Activated T-helper 9 cell treated with anti-CD3 and anti-CD28 coated beads, Interleukin-2, amount 50 U/mL, for 16 hours (primary cell): ENCODE measurements around the gene ATP11B.
"Not testable (repeated sequence)": the region's sequence is repeated elsewhere in the genome, so short reads cannot be mapped to it uniquely, and the experiment has no call there.

Experiments
- DNase-seq: peaks from one replicate; pipeline ENCODE4 v3.0.0-alpha.2; 2020; ENCODE audit warnings: low read depth

Gene ATP11B

GRCh38 chr3:182837855-182838454 is 44.7 kb downstream of the ATP11B start:
- DNase-seq = no peak

GRCh38 chr3:182843478-182843877 is 50.2 kb downstream of the ATP11B start:
- DNase-seq = no peak

GRCh38 chr3:182848906-182849305 is 55.6 kb downstream of the ATP11B start:
- DNase-seq = no peak

- no peak for DNase-seq
Observed at GRCh38 chr3:182855076-182855475, 61.8 kb downstream of the ATP11B start.

GRCh38 chr3:182861348-182861747 is 68.0 kb downstream of the ATP11B start:
- no peak for DNase-seq

GRCh38 chr3:182862159-182862860 is 69.0 kb downstream of the ATP11B start:
- DNase-seq = no peak

GRCh38 chr3:182869059-182869458 is 75.8 kb downstream of the ATP11B start:
- no peak for DNase-seq

GRCh38 chr3:182870917-182871316 is 77.6 kb downstream of the ATP11B start:
- DNase-seq = not testable (repeated sequence)

- DNase-seq = no peak
Observed at GRCh38 chr3:182879031-182879611, 85.8 kb downstream of the ATP11B start.

GRCh38 chr3:182886497-182886896 is 93.2 kb downstream of the ATP11B start:
- no peak for DNase-seq

- DNase-seq = no peak
Observed at GRCh38 chr3:182889948-182890629, 96.8 kb downstream of the ATP11B start.

GRCh38 chr3:182891364-182891763 is 98.1 kb downstream of the ATP11B start:
- DNase-seq = no peak

- no peak for DNase-seq
Observed at GRCh38 chr3:182892226-182892625, 98.9 kb downstream of the ATP11B start.

- DNase-seq = no peak
Observed at GRCh38 chr3:182895513-182896112, 102.3 kb downstream of the ATP11B start.

- no peak for DNase-seq
Observed at GRCh38 chr3:182896553-182896952, 103.2 kb downstream of the ATP11B start.

GRCh38 chr3:182902236-182902635 is 108.9 kb downstream of the ATP11B start:
- DNase-seq = no peak

GRCh38 chr3:182904164-182904563 is 110.9 kb downstream of the ATP11B start:
- DNase-seq = no peak

GRCh38 chr3:182905623-182906022 is 112.3 kb downstream of the ATP11B start:
- no peak for DNase-seq

- DNase-seq = no peak
Observed at GRCh38 chr3:182906036-182906435, 112.7 kb downstream of the ATP11B start.

GRCh38 chr3:182908471-182908870 is 115.2 kb downstream of the ATP11B start:
- DNase-seq = no peak

GRCh38 chr3:182909318-182910040 is 116.2 kb downstream of the ATP11B start:
- no peak for DNase-seq
